HCT116 (cell line): ENCODE data around the gene TBATA. TPM values are rescaled to one million over a fixed set of nuclear protein-coding genes. Genes with fewer than 3 reads are reported as not detected.

ENCODE experiments used
- ATAC-seq: fragments of 200-7000 bp; cut with Tn5 transposase; 2 replicates; pipeline ENCODE4 v1.9.1; 2020; ENCODE audit warnings: mild to moderate bottlenecking, moderate library complexity
- BruUV-seq: library from RNA; stranded (reverse); fragments of 400-500 nt; replicated peaks from 2 replicates; lab custom pipeline; 2021; lab: Mats Ljungman, UMichigan
- CTCF ChIA-PET: fragments of 300-600 bp; sonication (Branson Sonifier 250); formaldehyde crosslinking; loops from one replicate; lab custom pipeline; 2021; ENCODE audit warnings: antibody characterized with exemption; lab: Charles Lee
- POLR2A ChIA-PET: fragments of 300-600, 350-600 bp; sonication (Branson Sonifier 250); formaldehyde crosslinking; loops from one replicate; lab custom pipeline; 2021; ENCODE audit warnings: antibody characterized with exemption; lab: Charles Lee
- RAD21 ChIA-PET, 2 experiments: fragments of 300-600 bp; sonication (Branson Sonifier 250); formaldehyde crosslinking; loops; one replicate each; lab custom pipeline; 2023; ENCODE audit warnings: low total read pairs in 2 of 2; ENCODE audit not compliant: uncharacterized antibody in 2 of 2, unreplicated experiment in 2 of 2, low non-redundant PET in 1 of 2; lab: Charles Lee
- DNase-seq: peaks from one replicate; pipeline ENCODE4 v3.0.0-alpha.2; 2010; ENCODE audit warnings: low read depth, low spot score
- H2AFZ ChIP-seq: fragments of 200-600 bp; shearing (Covaris generic), sonication (generic); 2 replicates; pipeline ENCODE4 v1.6.1; 2017; ENCODE audit warnings: low read depth, mixed run types, mixed read lengths, antibody characterized with exemption, low read length; ENCODE audit not compliant: poor library complexity, severe bottlenecking
- H3K27ac ChIP-seq: 2 replicates; pipeline ENCODE4 v1.5.1; 2012; ENCODE audit warnings: low read depth, low read length
- H3K27me3 ChIP-seq: fragments of 200-600 bp; sonication (generic); 2 replicates; pipeline ENCODE4 v1.6.1; 2016; ENCODE audit warnings: mixed run types, low read length, mixed read lengths; ENCODE audit not compliant: insufficient read depth
- H3K36me3 ChIP-seq, 2 experiments: fragments of 200-500 bp in 1 of 2; fragments of 200-600 bp in 1 of 2; sonication (Bioruptor generic) in 1 of 2; sonication (generic) in 1 of 2; 2 replicates each; pipeline versions ENCODE4 v1.5.1 to v1.6.1; 2014 to 2016; ENCODE audit warnings: low read length in 2 of 2, inconsistent platforms in 1 of 2, mixed read lengths in 1 of 2, mixed run types in 1 of 2; ENCODE audit not compliant: insufficient read depth in 2 of 2, control insufficient read depth in 1 of 2
- H3K4me1 ChIP-seq, 2 experiments: fragments of 200-600 bp in 1 of 2; sonication (generic) in 1 of 2; 2 replicates each; pipeline versions ENCODE4 v1.5.1 to v1.6.1; 2012 to 2017; ENCODE audit warnings: low read length in 2 of 2, inconsistent platforms in 1 of 2, mild to moderate bottlenecking in 1 of 2, mixed read lengths in 1 of 2, mixed run types in 1 of 2, moderate library complexity in 1 of 2; ENCODE audit not compliant: insufficient read depth in 2 of 2, control insufficient read depth in 1 of 2
- H3K4me2 ChIP-seq: fragments of 200-600 bp; sonication (generic); 2 replicates; pipeline ENCODE4 v1.6.1; 2017; ENCODE audit warnings: mixed run types, low read length, mixed read lengths
- H3K4me3 ChIP-seq, 2 experiments: fragments of 200-600 bp in 1 of 2; sonication (generic) in 1 of 2; replicated peaks in 1 of 2; 2 replicates each; pipeline ENCODE4 v1.5.1; 2011 to 2016; ENCODE audit warnings: low read length in 2 of 2, control low read depth in 1 of 2, low read depth in 1 of 2, mild to moderate bottlenecking in 1 of 2, mixed read lengths in 1 of 2, mixed run types in 1 of 2
- H3K79me2 ChIP-seq: fragments of 200-600 bp; sonication (generic); 2 replicates; pipeline ENCODE4 v1.6.1; 2017; ENCODE audit warnings: mild to moderate bottlenecking, mixed run types, low read length, moderate library complexity, mixed read lengths; ENCODE audit not compliant: insufficient read depth
- H3K9ac ChIP-seq: fragments of 200-600 bp; sonication (generic); 2 replicates; pipeline ENCODE4 v1.6.1; 2016; ENCODE audit warnings: low read length, mixed read lengths
- H3K9me2 ChIP-seq: fragments of 200-600 bp; sonication (generic), shearing (Covaris generic); 2 replicates; pipeline ENCODE4 v1.6.1; 2017; ENCODE audit warnings: mixed run types, mild to moderate bottlenecking, moderate library complexity; ENCODE audit not compliant: insufficient read depth
- H3K9me3 ChIP-seq, 2 experiments: fragments of 200-500 bp in 1 of 2; fragments of 200-600 bp in 1 of 2; sonication (Bioruptor generic) in 1 of 2; sonication (generic) in 1 of 2; 2 replicates each; pipeline ENCODE4 v1.6.1; 2014 to 2017; ENCODE audit warnings: low read length in 2 of 2, mixed read lengths in 2 of 2, inconsistent platforms in 1 of 2, low read depth in 1 of 2, mild to moderate bottlenecking in 1 of 2, mixed run types in 1 of 2, moderate library complexity in 1 of 2; ENCODE audit not compliant: control insufficient read depth in 1 of 2, insufficient read depth in 1 of 2
- H4K20me1 ChIP-seq: fragments of 200-600 bp; sonication (generic), shearing (Covaris generic); 2 replicates; pipeline ENCODE4 v1.6.1; 2017; ENCODE audit warnings: mixed run types, mild to moderate bottlenecking, moderate library complexity; ENCODE audit not compliant: insufficient read depth
- CEBPB ChIP-seq: IDR thresholded peaks from 2 replicates; pipeline ENCODE4 v1.6.1; 2012; ENCODE audit warnings: low read depth
- EGR1 ChIP-seq: IDR thresholded peaks from 2 replicates; pipeline ENCODE4 v1.6.1; 2012; ENCODE audit warnings: low read depth
- ELF1 ChIP-seq: IDR thresholded peaks from 2 replicates; pipeline ENCODE4 v1.6.1; 2012; ENCODE audit warnings: low read depth, borderline replicate concordance
- EZH2 ChIP-seq: fragments of 200-600 bp; sonication (generic); IDR thresholded peaks from 2 replicates; pipeline ENCODE4 v1.6.1; 2017; ENCODE audit warnings: antibody characterized with exemption, mixed run types
- EZH2phosphoT487 ChIP-seq: fragments of 200-600 bp; IDR thresholded peaks from 2 replicates; pipeline ENCODE4 v1.6.1; 2018; ENCODE audit warnings: antibody characterized with exemption, borderline replicate concordance
- FOSL1 ChIP-seq: IDR thresholded peaks from 2 replicates; pipeline ENCODE4 v1.6.1; 2012; ENCODE audit warnings: low read depth
- JUND ChIP-seq: IDR thresholded peaks from 2 replicates; pipeline ENCODE4 v1.6.1; 2012
- POLR2A ChIP-seq: IDR thresholded peaks from 2 replicates; pipeline ENCODE4 v1.7.0; 2011; ENCODE audit warnings: borderline replicate concordance; ENCODE audit not compliant: insufficient read depth, insufficient read length; ENCODE audit errors: extremely low read depth
- POLR2AphosphoS5 ChIP-seq: IDR thresholded peaks from 2 replicates; pipeline ENCODE4 v1.6.1; 2011; ENCODE audit warnings: mild to moderate bottlenecking, low read depth, low read length, moderate library complexity
- RAD21 ChIP-seq: IDR thresholded peaks from 2 replicates; pipeline ENCODE4 v1.6.1; 2012; ENCODE audit warnings: low read depth, mild to moderate bottlenecking
- SIN3A ChIP-seq: IDR thresholded peaks from 2 replicates; pipeline ENCODE4 v1.6.1; 2012; ENCODE audit warnings: low read depth
- SP1 ChIP-seq: IDR thresholded peaks from 2 replicates; pipeline ENCODE4 v1.6.1; 2012; ENCODE audit warnings: low read depth
- SRF ChIP-seq: IDR thresholded peaks from 2 replicates; pipeline ENCODE4 v1.6.1; 2012; ENCODE audit warnings: low read depth
- TCF7L2 ChIP-seq: IDR thresholded peaks from 2 replicates; pipeline ENCODE4 v1.7.0; 2011; ENCODE audit warnings: borderline replicate concordance, inconsistent platforms; ENCODE audit not compliant: insufficient read depth, insufficient read length; ENCODE audit errors: extremely low read depth
- YY1 ChIP-seq: IDR thresholded peaks from 2 replicates; pipeline ENCODE4 v1.6.1; 2011; ENCODE audit warnings: low read length, low read depth, moderate library complexity, mild to moderate bottlenecking; ENCODE audit not compliant: insufficient replicate concordance; ENCODE audit errors: extremely low read depth
- ZNF274 ChIP-seq: fragments of 200-500 bp; sonication (Bioruptor generic); IDR thresholded peaks from 2 replicates; pipeline ENCODE4 v1.6.1; 2014; ENCODE audit warnings: mild to moderate bottlenecking, low read depth, low read length, inconsistent platforms
- intact Hi-C: fragments of 100-400 bp; cut with micrococcal nuclease; formaldehyde crosslinking; loops from 2 replicates; pipeline ENCODE4 v1.10.0; 2022
- total RNA-seq: library from RNA; stranded (reverse); gene quantifications from one replicate; pipeline ENCODE4 v1.2.1, GENCODE V29; 2021; ENCODE audit not compliant: unreplicated experiment
- TF ChIP-seq, protein P1 (sequence below): IDR thresholded peaks from 2 replicates; pipeline ENCODE4 v1.6.1; 2011; ENCODE audit warnings: mild to moderate bottlenecking, low read length, moderate library complexity; ENCODE audit not compliant: insufficient replicate concordance; ENCODE audit errors: extremely low read depth
- TF ChIP-seq, protein P2 (sequence below), 3 experiments: fragments of 200-600 bp in 1 of 3; sonication (generic) in 1 of 3; IDR thresholded peaks in 2 of 3; conservative IDR thresholded peaks in 1 of 3; 2 replicates each; pipeline ENCODE4 v1.5.1; 2012 to 2017; ENCODE audit warnings: low read depth in 2 of 3, low read length in 2 of 3, antibody characterized with exemption in 1 of 3, borderline replicate concordance in 1 of 3, control low read depth in 1 of 3, mild to moderate bottlenecking in 1 of 3, mixed read lengths in 1 of 3, mixed run types in 1 of 3, moderate library complexity in 1 of 3; ENCODE audit not compliant: insufficient read depth in 1 of 3
- TF ChIP-seq, protein P3 (sequence below): IDR thresholded peaks from 2 replicates; pipeline ENCODE4 v1.6.1; 2012
- TF ChIP-seq, protein P4 (sequence below): IDR thresholded peaks from 2 replicates; pipeline ENCODE4 v1.6.1; 2012; ENCODE audit warnings: low read depth

TBATA gene
- total RNA-seq, 1 experiment from 2014 or later: not detected

DNA sequence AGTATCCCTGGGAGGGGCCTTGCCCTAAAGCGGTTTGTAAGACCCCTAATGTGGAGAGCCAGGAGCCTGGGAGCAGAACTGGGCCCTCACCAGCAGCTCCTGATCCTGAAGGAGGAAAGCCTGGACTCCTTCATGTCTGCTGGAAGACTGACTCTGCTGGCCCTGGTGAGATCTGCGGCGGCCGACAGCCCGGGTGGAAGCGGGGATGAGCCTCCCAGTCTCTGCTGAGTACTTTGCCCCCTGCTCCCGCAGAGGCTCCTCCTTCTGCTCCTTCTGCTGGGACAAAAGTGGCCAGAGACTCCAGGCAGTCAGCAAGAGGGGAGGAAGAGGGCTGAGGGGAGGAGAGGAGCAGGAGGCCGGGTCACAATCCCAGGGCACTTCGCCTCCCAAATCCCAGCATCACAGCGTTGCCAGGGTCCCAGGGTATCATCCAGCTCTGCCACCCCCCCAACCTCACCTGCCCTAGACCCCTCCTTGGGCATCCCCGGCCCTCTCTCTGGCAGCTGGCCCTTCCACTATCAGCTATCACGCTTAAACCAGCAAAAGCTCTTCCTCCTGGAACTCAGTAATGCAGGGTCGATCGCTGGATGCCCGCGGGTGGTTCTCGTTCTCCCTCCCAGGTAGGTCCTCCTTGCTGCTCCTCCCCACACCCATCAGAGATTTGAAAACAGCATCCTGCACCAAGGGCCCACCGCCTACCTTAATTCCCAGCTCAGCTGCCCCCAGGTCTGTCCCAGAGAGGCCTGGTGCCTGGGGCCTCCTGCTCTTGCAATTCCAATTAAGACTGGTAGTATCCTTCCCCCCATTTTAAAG, 7.9 kb downstream of the TBATA start:
- Histone ChIP-seq H3K9me3 (no peaks in the 10 kb centered on the region), H3K27ac (no peak overlapping the region), H3K36me3 (no peaks in the 10 kb centered on the region), H3K9ac (no peak overlapping the region), H3K79me2 (no peaks in the 10 kb centered on the region), H3K27me3 (no peaks in the 10 kb centered on the region), H3K4me2 (no peak overlapping the region), H3K4me3 (no peak overlapping the region), H3K9me2 (no peaks in the 10 kb centered on the region), H4K20me1 (no peaks in the 10 kb centered on the region), H2AFZ (no peak overlapping the region), H3K4me1 (peaks cover 0 to 27% of the 10 kb centered on the region in 2 experiments; a peak in 2 of 4 replicates)
- no peak for DNase-seq
- no peak for TF ChIP-seq EZH2
- no peak for TF ChIP-seq TCF7L2
- no peak for TF ChIP-seq SIN3A
- no peak for TF ChIP-seq EZH2phosphoT487
- TF ChIP-seq FOSL1: no peak
- TF ChIP-seq SRF: no peak
- no peak for TF ChIP-seq SP1
- no peak for TF ChIP-seq CEBPB
- TF ChIP-seq YY1: no peak
- no peak for TF ChIP-seq EGR1
- TF ChIP-seq, protein P1, sequence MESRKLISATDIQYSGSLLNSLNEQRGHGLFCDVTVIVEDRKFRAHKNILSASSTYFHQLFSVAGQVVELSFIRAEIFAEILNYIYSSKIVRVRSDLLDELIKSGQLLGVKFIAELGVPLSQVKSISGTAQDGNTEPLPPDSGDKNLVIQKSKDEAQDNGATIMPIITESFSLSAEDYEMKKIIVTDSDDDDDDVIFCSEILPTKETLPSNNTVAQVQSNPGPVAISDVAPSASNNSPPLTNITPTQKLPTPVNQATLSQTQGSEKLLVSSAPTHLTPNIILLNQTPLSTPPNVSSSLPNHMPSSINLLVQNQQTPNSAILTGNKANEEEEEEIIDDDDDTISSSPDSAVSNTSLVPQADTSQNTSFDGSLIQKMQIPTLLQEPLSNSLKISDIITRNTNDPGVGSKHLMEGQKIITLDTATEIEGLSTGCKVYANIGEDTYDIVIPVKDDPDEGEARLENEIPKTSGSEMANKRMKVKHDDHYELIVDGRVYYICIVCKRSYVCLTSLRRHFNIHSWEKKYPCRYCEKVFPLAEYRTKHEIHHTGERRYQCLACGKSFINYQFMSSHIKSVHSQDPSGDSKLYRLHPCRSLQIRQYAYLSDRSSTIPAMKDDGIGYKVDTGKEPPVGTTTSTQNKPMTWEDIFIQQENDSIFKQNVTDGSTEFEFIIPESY: no peak
- TF ChIP-seq JUND: no peak
- TF ChIP-seq, protein P2, sequence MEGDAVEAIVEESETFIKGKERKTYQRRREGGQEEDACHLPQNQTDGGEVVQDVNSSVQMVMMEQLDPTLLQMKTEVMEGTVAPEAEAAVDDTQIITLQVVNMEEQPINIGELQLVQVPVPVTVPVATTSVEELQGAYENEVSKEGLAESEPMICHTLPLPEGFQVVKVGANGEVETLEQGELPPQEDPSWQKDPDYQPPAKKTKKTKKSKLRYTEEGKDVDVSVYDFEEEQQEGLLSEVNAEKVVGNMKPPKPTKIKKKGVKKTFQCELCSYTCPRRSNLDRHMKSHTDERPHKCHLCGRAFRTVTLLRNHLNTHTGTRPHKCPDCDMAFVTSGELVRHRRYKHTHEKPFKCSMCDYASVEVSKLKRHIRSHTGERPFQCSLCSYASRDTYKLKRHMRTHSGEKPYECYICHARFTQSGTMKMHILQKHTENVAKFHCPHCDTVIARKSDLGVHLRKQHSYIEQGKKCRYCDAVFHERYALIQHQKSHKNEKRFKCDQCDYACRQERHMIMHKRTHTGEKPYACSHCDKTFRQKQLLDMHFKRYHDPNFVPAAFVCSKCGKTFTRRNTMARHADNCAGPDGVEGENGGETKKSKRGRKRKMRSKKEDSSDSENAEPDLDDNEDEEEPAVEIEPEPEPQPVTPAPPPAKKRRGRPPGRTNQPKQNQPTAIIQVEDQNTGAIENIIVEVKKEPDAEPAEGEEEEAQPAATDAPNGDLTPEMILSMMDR (IDR thresholded peaks at IDR 0.05 in 2 of 3, conservative IDR thresholded peaks at IDR 0.05 in 1 of 3; ENCODE audit: borderline replicate concordance in 1 of 3, insufficient read depth in 1 of 3, low read depth in 2 of 3, low read length in 2 of 3): no peak
- TF ChIP-seq, protein P3, sequence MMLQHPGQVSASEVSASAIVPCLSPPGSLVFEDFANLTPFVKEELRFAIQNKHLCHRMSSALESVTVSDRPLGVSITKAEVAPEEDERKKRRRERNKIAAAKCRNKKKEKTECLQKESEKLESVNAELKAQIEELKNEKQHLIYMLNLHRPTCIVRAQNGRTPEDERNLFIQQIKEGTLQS: no peak
- TF ChIP-seq RAD21: no peak
- TF ChIP-seq ZNF274: no peak
- TF ChIP-seq, protein P4, sequence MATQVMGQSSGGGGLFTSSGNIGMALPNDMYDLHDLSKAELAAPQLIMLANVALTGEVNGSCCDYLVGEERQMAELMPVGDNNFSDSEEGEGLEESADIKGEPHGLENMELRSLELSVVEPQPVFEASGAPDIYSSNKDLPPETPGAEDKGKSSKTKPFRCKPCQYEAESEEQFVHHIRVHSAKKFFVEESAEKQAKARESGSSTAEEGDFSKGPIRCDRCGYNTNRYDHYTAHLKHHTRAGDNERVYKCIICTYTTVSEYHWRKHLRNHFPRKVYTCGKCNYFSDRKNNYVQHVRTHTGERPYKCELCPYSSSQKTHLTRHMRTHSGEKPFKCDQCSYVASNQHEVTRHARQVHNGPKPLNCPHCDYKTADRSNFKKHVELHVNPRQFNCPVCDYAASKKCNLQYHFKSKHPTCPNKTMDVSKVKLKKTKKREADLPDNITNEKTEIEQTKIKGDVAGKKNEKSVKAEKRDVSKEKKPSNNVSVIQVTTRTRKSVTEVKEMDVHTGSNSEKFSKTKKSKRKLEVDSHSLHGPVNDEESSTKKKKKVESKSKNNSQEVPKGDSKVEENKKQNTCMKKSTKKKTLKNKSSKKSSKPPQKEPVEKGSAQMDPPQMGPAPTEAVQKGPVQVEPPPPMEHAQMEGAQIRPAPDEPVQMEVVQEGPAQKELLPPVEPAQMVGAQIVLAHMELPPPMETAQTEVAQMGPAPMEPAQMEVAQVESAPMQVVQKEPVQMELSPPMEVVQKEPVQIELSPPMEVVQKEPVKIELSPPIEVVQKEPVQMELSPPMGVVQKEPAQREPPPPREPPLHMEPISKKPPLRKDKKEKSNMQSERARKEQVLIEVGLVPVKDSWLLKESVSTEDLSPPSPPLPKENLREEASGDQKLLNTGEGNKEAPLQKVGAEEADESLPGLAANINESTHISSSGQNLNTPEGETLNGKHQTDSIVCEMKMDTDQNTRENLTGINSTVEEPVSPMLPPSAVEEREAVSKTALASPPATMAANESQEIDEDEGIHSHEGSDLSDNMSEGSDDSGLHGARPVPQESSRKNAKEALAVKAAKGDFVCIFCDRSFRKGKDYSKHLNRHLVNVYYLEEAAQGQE: no peak
- TF ChIP-seq ELF1: no peak
- no peak for TF ChIP-seq POLR2A
- TF ChIP-seq POLR2AphosphoS5: no peak
- ChIA-PET RAD21 (no interaction called here), CTCF (no interaction called here), POLR2A (no interaction called here)
- no peak for ATAC-seq
- intact Hi-C loops: no loop called here
- BruUV-seq: no TSS peak
